HUDEP-2 (cell line): Measurements from ENCODE around the gene CSTF2.

Source experiments
- DNase-seq, 76 experiments: peaks; one replicate each; lab custom pipeline; 2025; ENCODE audit not compliant: unreplicated experiment in 76 of 76; lab: John Stamatoyannopoulos, UW

The CSTF2 gene

DNA sequence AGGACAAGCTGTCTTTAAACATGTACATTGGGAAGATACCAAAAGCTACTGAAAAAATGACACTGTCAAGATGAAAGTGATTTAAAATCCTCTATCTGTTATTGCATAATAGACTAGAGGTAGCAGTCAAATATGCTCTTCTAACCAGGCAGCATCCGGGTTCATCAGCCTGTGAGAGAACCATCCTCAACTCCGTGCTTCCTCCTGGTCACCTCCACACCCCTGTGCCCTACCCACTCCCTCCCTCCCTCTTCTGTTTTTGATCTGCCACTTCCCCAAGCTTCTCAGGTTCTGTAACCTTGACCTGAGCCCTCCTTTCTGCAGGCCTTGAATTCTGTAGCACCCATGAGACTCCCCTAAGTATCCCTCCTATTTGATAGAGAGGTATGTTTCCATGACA lies 48.1 kb downstream of the CSTF2 start:
- no peak for DNase-seq

DNA sequence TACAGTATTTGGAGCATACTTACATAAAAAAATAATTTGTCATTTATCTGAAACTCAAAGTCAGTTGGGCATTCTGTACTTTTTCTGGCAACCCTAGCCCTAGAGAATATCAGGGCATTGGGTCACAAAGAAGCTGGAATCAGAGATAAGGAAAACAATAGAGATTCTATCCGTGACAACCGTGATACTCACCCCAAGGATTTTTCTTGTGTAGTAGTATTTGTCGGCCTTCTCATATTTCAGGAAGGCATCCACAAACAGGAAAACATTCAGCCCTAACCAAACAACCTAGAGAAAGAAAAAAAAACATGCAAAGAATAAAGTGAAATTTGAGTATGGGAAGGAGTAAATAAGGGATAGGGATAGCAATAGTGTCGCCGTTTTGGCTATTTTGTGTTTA lies 50.3 kb downstream of the CSTF2 start:
- no peak for DNase-seq

DNA sequence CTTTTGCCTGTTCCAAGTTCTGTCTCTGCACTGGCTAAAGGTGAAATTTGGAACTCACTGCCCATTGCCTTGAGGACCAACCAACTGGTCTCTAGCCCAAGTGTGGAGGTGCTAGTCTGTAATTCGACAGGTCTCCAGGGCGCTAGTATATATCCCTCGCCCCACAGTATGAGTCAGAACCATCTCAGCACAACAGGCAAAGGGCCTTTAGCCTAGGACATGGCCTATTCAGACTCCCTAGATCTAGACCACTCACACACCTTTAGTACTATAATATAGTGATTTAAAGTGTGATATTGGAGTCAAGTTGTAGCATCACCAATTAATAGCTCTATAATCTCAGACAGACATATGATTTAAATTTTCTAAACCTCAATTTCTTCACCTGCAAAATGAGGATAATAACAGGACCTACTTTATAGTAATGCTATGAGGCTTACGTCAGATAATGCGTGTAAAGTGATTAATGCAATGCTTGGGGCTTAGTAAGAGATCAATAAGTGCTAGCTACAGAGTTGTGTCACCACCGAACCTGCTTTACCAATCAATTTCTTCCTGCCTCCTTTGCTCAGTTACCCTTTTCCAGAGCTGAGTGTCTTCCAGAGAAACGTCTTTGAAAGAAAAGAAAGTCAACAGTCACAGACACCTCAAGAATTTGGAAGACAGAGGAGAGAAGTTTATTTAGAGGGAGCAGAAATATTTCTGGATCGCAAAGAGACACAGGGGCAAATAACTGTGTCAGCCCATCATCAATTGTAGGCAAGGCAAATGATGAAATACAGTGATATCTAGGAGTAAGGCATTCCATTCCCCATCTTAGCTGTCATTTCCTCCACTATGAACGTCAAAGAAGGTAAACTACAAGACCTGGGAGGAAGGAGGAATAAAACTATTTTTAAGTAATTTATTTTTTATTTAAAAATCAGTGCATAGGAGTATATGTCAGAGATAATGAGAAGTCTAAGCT lies 51.7 kb downstream of the CSTF2 start:
- no peak for DNase-seq

DNA sequence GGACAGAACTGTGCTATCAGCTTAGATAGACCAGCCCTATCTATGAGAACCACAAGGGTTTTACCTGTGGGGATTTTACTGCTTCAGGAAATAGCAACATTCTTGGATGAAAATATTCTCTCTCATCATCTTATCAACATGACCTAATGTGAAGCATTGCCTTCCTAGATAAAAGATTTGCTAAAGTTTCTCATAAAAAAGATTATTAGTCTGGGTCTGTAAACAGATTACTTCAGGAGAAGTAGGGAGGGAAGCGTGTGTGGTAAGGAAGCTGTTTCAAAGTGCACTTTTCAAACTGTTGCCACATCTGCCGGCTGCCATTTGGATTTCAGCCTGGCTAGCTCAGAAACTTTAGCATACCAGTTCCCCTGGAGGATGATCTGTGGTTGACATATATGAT lies 54.1 kb downstream of the CSTF2 start, which contains the start of gene NOX1:
Gene NOX1 (minus strand): TSS at position 35 of the 400 bp plus-strand sequence. CDS start 220 bp downstream, outside the sequence.
- DNase-seq, result no peak

DNA sequence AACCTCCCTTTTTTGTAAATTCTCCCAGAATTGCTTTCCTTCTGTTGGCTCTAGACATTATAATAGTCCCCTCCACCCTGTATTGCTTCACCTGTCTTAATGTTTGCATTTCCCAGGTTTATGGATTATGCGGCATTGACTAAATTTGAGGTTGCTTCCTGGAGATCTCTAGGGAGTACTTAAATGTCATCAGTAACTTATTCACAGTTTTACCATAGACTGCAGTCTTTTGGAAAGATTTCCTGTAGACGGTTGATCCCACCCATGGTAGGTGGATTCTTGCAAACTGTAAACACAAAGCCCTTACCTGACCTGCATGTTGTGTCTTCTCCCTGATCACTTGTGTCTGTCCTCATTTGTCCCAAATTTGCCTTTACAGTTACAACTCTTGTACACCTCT lies 60.2 kb downstream of the CSTF2 start:
- no peak for DNase-seq

DNA sequence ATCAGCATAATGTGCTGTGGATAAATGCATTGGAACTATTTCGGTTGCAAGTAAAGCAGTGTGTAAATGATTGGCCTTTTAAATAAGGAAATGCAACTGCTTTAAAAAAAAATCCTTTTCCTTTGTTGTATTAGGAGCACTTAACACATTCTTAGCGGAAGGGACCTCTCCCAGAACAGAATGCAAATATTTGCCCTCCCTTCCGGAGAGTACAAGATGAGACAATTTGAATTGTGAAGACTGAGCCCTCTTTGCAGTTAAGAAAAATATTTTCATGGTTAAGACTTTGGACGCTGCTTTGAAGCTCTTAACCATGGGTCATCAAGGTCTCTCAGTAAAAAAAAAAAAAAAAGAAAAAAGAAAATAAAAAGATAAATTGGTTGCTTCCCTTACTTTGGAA lies 63.5 kb downstream of the CSTF2 start:
- DNase-seq, result no peak
